SK-N-MC (cell line): ENCODE data around the gene GPATCH11.

Experiments used
- EZH2 ChIP-seq: fragments of 200-600 bp; sonication (generic); IDR thresholded peaks from one replicate; pipeline ENCODE4 v1.6.1; 2017; ENCODE audit warnings: antibody characterized with exemption
- FOXP2 ChIP-seq: optimal IDR thresholded peaks from 2 replicates; pipeline ENCODE3; 2011; ENCODE audit warnings: mild to moderate bottlenecking, moderate library complexity; ENCODE audit not compliant: insufficient read depth; ENCODE audit errors: extremely low read length, control extremely low read depth
- POLR2AphosphoS5 ChIP-seq: IDR thresholded peaks from 2 replicates; pipeline ENCODE4 v1.6.1; 2012; ENCODE audit warnings: mild to moderate bottlenecking, low read depth, low read length, borderline replicate concordance

GRCh38 chr2:37080689-37081088 lies 3.6 kb upstream of the GPATCH11 start:
- no peak for TF ChIP-seq EZH2
- TF ChIP-seq POLR2AphosphoS5 = no peak
- no peak for TF ChIP-seq FOXP2
